Stimulated activated CD8-positive, alpha-beta memory T cell treated with anti-CD3 and anti-CD28 coated beads, Interleukin-7, amount 100 ng/mL, for 1 hour (primary cell): ENCODE results near the gene ALDH1A1.

Experiments
- DNase-seq, 2 donors: peaks; one replicate each; pipeline ENCODE4 v3.0.0-alpha.2; 2020; ENCODE audit warnings: low read depth in 2 of 2

ALDH1A1 gene

DNA sequence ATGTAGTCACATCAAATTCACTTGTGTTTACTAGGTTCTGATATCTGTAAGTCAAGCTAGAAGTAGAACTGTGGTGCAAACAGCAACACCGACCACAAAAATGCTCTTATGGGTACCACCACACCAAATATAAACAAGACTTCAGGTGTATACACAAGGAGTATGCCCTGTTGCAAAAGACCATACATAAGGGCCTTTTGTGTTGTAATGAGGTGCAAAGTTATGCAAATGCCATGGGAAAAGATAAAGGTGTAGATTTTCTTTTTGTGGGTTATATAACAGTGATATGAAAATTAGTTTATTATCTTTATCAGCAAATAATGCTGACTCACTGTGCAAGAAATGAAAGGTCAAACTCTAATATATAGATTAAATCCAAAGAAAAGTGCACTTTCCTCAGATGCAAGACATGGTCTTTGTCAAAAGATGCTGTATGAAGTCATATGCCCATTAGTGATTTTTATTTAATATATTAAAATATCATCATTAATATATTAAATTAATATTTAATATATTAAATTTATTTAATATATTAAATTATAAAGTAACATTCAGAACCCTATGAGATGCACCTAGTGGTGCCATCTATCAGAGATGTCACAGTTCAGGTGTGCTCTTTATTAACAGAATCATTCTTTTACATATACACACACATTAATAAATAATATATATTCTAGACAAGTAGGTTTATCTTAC lies 26.7 kb upstream of the ALDH1A1 start:
- DNase-seq, result no peak

DNA sequence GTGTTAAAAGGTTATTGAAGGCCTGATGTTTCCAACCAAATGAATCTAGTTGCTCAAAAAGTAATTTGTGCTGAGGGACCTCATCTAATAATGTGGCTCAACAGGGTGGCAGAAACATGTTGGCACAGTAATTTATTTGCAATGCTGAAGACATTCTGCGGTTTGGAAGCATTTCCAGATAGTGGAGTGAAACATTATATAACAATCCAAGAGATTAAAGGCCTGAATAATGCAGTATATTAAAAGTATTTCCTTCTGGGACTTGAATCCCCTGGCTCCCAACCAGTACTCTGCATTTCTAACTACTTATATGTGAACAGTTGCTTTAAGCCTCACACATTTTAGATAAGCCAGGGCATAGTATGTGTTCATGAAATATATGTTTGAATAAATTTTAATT lies 25.9 kb upstream of the ALDH1A1 start:
- no peak for DNase-seq

DNA sequence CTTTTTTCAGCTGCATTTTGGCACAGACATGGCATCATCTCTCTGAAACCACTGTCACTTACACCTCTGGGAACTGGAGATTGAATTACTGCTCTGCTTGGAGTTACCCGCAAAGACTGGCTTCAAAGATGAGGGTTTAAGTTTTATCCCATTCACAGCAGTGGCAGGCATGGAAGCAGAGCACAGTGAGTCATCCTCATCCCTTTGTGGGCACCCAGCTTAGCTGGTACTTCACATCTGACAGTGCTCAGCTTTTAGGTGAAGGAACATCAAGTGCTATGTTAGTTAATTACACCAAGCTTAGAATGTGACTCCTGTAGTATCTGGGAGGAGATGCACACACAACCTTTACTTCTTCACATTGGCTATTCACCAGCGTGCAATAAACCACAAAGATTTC lies 24.8 kb upstream of the ALDH1A1 start:
- DNase-seq, result no peak

DNA sequence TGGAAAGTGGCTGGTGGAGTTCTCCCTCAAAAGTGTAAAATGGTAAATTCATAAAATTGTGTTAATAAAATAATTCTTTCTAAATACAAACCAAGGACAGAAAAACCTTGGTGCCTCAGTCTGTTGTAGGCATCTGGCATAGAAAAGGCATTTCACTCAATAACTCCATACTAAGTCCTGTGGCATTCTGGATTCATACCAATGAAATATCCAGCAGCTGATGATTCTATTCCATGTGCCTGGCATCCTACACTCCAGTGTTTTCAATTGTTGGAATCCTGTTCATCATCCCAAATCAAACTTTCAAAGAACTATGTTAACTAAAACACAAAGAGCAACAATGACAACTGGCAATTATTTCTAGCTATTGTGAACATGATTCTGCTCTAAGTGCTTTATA lies 21.6 kb upstream of the ALDH1A1 start:
- DNase-seq, result no peak

DNA sequence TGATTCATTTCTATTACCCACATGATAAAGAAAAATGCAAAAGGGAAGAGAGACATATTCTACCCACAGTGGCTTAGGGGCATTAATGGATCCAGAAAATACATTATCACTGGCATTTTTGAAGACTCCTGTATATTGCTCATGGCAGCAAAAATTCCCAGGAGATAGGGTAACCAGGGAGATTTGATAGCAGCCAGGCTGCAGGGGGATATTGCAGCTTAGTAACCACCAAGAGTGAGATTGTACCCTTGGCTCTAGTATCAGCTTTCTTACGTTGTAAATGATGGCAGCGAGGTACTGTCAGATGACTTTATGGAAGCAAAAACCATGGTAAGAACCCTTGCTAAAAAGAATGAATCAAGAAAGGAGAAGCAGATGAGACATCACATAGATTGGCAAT lies 19.8 kb upstream of the ALDH1A1 start:
- DNase-seq, result no peak

DNA sequence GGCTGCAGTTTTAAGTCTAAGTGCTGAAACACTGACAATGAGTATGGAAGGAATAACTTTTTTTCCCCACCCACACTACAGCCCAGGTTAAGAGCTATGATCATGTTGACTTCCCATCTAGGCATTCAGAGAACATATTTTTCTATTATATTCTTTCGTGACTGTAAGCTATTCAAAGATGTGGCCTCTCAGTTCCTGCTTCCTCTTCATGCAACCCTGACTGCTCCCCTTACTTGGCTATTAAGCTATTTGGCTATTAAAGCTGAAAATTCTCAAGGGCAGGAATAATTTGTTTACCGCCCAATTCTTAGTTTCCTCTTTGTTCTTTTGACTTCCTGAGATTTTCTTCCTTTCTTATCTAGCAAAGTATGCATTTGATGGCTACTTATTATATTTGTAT lies 18.6 kb upstream of the ALDH1A1 start:
- no peak for DNase-seq

DNA sequence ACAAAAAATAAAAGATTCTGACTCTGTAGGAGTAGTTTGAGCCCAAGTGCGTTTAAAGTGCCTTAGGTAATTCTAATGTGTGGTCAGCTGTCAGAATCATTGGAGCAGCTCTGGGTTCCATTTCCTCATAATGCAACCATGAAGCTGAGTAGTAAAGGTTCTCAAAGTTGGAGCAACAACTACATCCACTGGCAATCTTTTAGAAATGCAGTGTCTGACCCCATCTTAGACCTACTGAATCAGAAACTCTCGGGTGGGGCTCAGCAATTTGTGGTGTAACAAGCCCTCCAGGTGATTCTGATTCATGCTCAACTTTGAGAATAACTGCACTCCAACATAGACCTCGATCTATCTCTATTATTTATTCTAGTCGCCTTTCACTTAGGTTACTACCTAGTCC lies 7.6 kb upstream of the ALDH1A1 start:
- no peak for DNase-seq

DNA sequence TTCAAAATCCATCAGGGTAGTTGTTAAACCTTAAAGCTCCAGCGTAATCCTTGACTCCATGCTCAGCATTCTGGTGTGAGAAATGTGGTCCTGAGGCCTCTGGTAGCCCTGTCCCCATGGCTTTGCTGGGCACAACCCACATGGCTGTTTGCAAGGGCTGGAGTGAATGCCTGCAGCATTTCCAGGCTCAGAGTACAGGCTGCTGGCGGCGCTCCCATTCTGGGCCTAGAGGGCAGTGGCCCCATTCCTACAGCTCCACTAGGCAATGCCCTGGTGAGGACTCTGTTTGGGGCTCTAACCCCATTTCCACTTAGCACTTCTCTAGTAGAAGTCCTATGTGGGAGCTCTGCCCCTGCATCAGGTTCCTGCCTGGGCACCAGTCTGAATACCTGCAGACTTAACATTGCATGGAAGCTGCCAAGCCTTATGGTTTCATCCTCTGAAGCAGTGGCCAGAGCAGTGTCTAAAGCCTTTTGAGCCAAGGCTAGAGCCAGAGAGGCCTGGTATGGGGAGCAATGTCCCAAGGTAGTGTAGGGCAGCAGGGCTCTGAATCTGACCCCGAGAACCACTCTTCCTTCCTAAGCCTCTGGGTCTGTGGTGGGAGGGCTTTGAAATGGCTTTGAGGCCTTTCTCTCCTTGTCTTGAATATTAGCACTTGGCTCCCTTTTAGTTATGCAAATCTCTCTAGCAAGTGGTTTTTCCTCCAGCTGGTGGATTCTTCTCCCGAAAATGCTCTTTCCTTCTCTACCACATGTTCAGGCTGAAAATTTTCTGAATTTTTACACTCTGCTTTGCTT lies 5.8 kb upstream of the ALDH1A1 start:
- DNase-seq, result no peak

DNA sequence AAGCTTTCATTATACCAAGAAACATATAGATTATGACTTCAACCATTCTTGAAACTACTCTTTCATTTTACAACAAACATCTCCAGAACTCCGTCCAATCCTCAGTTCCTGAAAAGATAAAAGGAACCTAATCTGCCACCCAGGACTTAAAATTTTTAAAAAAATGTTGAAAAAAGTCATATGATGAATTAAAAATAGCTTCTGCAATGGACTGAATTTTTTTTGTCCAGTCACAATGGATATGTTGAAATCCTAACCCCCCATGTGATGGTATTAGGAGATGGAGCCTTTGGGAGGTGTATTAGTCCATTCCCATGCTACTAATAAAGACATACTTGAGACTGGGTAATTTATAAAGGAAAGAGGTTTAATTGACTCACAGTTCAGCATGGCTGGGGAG lies 2.7 kb upstream of the ALDH1A1 start:
- no peak for DNase-seq

DNA sequence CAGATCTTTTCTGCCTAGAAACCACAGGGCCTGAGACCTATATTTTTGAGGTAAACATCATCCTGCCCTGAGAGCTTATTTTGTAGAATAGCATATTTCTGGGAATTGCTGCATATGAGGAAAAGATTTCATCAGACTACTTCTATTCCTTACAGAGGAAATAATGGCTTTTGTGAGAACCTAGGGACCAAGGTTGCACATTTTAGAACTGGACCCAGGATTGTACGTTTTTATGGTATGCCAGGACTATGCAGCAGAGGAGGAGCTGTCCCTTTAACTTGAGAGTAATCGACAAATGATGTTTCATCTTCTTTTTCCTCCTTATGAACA lies 2.2 kb upstream of the ALDH1A1 start:
- DNase-seq, result no peak

DNA sequence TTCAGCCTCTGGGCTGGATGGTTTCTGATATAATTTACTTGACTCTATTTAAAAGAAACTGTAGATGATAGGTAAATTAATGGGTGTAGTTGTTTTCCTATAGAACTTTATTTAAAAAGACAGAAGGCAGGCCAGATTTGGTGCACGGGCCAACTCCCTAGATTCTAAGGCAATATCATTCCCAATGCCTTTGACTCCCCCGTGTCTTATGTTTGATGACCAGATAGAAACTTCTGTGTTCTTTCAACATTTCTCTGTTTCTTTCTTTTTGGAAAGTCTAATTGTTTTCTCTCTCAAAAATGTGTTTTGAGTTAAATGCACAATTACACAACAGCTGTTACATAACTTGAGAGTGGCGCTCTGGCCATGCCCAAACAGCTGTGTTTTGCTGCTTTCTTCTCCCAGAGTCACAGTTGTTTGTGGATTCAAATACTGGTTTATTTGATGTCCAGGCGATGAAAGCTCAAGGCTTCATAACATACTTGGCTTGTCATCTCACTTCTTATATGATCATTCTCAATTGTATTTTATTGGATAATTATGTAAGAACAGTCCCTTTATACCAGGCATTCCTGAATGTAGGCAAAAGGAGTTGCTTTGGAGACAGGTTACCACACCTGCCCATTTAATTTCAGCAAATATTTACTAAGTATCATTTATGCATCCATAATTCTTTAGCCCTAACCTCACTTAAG lies 1.7 kb upstream of the ALDH1A1 start:
- no peak for DNase-seq

DNA sequence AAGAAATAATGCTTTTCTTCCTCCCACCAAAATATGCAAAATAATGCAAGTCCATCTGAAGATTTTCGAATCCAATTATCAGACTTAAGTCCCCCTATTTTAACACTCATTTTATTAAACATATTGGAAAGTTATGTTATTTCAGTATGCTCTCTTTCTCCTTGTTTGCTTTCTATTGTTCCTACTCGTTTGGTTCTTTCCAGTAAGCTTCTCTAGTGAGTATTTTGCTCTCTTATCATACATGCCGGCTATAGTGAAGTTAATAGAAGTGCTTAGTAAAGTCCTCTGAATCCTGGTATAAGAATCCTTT lies 517 bp downstream of the ALDH1A1 start:
- DNase-seq, result no peak

DNA sequence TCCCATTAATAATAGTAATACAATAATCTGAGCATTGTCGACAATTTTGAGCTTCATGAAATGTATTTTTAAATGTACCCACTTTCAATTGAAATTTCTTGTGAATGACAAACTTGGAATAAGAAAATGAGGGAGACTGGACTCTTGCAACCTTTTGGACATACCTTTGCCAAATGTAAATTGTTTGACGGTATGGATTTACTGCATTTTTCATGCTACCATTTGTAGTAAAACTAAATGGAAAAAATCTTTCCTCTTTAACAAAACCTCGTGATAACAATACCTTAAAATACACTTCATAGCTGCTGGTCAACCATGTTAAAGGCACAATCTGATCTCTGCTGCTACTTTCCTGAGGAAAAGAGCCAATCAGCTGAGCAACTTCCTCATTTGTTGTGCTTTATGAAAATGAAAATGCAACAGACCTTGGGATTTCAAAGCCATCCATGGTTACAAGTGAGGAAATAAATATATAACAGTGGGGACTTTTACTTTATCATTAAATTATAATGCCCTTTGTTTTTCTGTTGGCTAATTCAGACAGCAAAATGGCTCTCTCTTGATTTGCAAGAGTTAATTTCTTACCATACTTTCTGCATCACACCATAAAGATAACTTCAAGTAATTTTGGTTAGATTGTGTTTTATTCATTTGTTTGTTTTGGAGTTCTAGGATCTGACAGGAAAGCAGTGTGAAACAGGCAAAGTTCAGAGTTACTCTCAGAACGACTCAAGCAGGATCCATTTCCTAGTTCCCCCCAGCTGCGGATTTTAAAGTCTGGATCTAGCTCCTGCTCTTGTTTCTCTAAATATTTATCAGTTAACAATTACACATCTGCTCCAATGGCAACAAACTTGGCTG lies 1.1 kb downstream of the ALDH1A1 start:
- no peak for DNase-seq

DNA sequence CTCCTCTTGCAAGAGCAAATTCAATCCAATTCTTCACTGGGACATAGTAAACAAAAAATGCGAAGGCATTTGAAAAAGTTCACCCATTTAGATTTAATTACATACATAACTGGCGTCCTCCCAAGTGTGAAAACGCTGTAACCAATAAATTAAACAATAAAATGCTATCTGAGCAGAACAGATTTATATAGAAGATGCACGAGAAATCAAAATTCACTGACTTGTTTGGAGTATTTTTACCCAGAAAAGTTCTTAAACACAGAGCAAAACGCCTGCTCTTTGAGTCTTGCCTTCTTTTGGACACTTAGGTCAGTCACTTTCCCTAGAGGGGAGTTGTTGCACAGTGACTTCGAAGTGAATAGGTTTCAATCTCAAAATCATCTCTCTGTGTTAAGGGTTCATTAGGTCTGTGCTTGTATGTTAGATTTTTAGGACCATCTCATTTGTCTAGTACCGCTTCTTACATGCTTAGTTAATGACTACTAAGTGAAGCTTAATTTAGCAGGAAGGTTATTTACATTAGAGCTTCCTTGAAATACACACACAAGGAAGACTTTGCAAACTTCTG lies 1.9 kb downstream of the ALDH1A1 start:
- no peak for DNase-seq

DNA sequence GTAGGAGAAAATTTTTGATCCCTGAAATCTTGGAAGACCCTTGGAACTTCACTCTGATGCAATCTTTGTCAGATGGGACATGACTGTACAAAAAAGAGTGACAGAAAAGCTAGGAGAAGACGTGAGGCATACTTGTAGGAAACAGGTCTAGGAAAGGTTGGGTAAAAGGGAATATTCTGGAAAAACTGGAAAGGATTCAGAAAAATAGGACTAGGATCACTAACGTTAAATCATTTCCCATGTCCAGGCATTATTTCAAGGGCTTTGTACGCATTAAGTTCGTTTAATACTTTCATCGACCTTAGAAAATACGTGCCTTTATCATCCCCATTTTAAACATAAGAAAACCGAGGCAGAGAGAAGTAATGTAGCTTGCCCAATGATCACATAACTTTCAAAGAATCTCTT lies 2.9 kb downstream of the ALDH1A1 start:
- DNase-seq, result no peak

DNA sequence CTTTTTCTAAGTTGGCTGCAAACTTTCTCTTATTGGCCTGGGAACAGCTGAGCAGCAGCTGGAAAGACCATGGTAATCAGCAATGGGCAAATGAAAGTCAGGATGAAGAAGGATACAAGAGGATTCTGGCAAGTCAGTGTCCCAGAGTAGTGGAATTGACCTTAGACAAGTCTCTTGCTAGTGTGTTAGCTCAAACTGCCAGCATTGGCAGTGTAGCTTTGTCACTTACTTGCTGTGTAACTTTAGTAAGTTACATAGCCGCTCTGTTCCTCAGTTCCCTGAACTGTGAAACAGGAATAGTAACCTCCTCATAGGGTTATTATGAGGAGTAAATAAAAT lies 3.6 kb downstream of the ALDH1A1 start:
- no peak for DNase-seq

DNA sequence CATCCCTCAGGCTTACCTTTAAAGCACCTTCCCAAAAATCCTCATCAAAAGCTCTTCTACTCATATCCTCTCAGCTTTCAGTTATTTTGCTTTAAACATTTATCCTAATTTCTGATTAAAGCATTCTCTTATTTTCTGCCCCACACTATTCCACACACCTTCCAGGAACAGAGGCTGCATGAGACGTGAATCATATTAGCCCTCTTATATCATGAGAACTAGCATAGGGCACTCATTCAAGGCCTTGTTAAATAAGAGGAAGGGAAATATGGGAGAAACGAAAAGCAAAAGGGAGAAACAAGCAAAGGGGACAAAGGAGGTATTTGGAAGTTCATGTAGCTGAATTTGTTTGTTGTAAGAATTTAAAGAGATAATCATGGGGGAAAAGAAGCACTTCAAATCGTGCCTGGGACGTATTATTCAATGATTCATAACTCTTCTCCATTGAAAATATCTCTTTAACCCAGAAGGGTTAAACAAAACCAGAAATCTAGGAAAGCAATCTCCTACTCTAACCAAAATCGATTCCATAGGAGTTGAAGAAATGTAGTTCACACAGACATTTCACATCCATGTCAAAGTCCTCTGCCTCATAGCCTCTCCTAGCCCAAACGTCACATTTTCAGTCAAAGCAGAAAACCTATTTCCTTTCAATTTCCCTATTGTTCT lies 4.1 kb downstream of the ALDH1A1 start:
- DNase-seq, result no peak

DNA sequence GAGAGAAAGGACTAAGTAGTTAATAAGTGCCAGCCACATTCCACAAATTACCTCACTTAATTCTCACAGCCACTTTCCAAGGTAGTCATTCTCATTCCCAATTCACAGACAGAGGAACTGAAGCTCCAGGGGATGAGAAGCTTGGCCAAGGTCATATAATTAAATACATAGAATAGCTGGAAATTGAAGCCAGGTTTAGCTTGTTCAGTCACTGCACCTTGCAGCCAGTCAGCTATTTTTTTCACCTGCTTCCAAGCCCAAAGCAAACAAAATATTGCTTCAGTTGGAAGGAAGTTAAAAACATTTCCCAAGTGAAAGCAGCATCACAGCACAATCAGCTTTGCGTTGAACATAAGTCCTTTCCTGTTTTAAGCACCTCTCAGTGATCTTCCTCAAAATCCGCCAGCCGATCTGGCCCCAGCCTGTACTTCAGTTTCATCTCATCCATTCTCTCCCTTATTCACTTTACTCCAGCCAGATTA lies 4.8 kb downstream of the ALDH1A1 start:
- no peak for DNase-seq

DNA sequence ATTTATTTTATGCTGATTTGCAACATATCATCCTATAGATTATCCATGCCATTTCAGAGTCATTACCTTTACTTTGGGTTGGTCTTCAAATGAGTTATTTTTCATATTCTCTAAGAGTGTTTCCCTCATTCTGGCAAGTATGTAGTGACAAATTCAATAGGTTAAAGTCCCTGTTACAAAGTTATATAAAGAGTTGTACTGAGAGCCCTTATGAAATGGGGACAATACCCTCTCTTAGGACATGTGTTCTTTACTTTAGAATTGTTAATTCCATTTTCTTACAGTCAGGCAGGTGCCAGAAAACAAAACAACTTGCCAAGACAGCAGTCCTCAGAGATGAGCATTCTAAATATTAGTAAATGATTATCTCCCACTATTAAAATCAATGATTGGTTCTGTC lies 6.0 kb downstream of the ALDH1A1 start:
- no peak for DNase-seq

DNA sequence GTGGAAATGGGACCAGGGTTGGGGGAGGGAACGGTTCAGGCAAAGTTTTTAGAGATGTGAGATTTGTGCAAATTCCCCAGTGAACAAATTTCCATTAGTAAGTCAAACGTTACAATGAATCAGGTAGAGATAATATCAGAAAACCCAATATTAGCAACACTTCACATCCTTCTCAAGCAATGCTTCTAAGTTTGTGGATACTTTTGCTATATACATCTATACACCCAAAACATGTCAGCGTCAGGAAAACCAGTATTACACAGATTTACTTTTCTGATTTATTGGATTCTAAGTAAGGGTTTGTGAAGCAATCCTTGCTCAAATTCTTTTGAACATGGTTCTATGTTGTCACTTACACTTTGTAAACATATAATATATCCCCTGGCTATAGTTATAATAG lies 6.5 kb downstream of the ALDH1A1 start:
- DNase-seq, result no peak

DNA sequence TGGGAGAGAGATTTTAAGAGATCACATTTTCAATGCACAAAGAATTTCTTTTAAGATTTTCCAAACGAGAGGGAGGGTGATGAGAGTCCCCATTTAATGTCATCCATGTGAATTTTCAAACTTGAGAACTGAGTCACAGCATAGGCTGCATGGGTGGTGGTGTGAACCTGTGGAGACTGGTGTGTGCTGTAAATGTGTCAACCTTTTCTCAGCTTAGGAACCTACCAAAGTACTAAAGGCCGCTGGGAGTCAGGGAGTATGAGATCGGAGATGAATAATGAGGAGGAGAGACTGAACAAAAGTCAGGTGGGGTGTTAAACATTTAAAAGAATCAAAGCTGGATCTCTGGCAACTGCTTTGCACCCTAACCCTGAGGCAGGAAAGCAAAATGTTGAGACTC lies 7.5 kb downstream of the ALDH1A1 start:
- DNase-seq, result no peak
